Measurements from ENCODE around the gene OR10V1.

The OR10V1 gene

DNA sequence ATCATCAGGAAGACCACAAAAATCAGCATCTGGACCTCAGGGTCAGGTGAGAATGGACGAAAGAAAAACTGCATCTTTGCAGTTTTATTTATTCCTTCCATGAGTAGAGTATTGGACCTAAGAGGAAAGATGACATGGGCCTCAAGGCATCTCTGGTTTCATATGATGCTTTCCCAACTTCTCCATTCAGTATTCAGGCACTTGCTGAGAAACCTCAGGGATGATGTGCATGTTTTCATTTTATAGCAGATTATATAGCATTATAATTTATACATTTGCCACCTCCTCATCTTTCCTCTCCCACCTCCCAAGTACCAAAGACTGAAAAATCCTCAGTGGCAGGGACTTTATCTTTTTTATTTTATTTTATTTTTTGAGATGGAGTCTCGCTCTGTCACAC lies at the start of gene OR10V1:
Gene OR10V1, minus strand, starts transcription at position 101 of the 400 bp plus-strand sequence. Its CDS starts 0 bp downstream, at position 101.
- Histone ChIP-seq H3K36me3 (ENCODE audit: insufficient read depth, low read length) (no peaks in the 10 kb centered on the region), H3K4me1 (ENCODE audit: insufficient read depth, low read length) (no peaks in the 10 kb centered on the region), H3K9me3 (ENCODE audit: control insufficient read depth, insufficient read depth, low read length) (no peaks in the 10 kb centered on the region), H3K9ac (ENCODE audit: low read depth, low read length) (no peak within 1 kb of the TSS)

DNA sequence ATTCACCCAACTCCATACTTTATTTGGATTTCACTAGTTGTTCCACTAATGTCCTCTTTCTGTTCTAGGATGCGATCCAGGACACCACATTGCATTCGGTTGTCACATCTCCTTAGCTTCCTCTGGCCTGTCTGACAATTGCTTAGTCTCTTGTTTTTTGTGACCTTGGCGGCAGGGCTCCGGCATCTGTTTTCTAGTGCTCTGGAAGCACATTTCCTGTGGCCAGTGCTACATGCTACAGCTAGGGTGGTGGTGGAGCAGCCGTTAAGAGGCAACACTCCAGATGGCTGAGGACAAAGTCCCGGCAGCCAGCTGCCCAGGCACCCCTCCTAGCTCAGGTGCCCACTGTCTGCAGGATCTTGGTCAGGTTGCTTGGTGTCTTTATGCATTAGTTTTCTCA lies 48.3 kb upstream of the OR10V1 start:
- Histone ChIP-seq H3K9me3 (ENCODE audit: control insufficient read depth, insufficient read depth, low read length) (no peaks in the 10 kb centered on the region), H3K4me1 (ENCODE audit: insufficient read depth, low read length) (peaks cover 6% of the 10 kb centered on the region), H3K9ac (ENCODE audit: low read depth, low read length) (no peak overlapping the region), H3K36me3 (ENCODE audit: insufficient read depth, low read length) (peaks cover 6% of the 10 kb centered on the region; the same call in 1 of the 2 replicates)

DNA sequence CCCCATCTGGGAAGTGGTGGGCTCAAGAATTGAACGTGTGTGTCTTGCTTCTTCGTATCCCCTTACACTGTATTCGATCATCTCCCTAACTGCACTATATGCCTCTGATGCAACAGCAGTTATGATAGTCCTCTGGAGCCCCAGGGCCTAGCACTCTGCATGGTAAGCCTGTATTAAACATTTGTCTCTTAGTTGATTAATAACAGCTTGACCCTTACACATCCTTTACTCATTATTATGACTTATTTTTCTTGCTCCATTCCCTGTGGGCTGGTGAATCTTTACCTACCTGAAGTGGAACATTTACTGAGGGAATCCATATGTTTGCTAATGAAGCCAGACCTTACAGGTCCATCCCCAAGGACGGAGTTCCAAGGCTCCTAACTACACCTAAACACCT lies 47.1 kb upstream of the OR10V1 start:
- peaks cover 6% of the 10 kb centered on the region; the same call in 1 of the 2 replicates for H3K36me3 ChIP-seq (ENCODE audit: insufficient read depth, low read length)
- no peaks in the 10 kb centered on the region for H3K9me3 ChIP-seq (ENCODE audit: control insufficient read depth, insufficient read depth, low read length)

GRCh38 chr11:59759900-59760299 lies 46.3 kb upstream of the OR10V1 start:
- peaks cover 7% of the 10 kb centered on the region for H3K4me1 ChIP-seq (ENCODE audit: insufficient read depth, low read length)
- no peaks in the 10 kb centered on the region for H3K9me3 ChIP-seq (ENCODE audit: control insufficient read depth, insufficient read depth, low read length)
- peaks cover 6% of the 10 kb centered on the region; the same call in 1 of the 2 replicates for H3K36me3 ChIP-seq (ENCODE audit: insufficient read depth, low read length)
- H3K9ac ChIP-seq (ENCODE audit: low read depth, low read length) = no peak overlapping the region

More for the DNA sequence above, 47.1 kb upstream of the OR10V1 start:
- peaks cover 7% of the 10 kb centered on the region for H3K4me1 ChIP-seq (ENCODE audit: insufficient read depth, low read length)
- H3K9ac ChIP-seq (ENCODE audit: low read depth, low read length) = no peak overlapping the region

DNA sequence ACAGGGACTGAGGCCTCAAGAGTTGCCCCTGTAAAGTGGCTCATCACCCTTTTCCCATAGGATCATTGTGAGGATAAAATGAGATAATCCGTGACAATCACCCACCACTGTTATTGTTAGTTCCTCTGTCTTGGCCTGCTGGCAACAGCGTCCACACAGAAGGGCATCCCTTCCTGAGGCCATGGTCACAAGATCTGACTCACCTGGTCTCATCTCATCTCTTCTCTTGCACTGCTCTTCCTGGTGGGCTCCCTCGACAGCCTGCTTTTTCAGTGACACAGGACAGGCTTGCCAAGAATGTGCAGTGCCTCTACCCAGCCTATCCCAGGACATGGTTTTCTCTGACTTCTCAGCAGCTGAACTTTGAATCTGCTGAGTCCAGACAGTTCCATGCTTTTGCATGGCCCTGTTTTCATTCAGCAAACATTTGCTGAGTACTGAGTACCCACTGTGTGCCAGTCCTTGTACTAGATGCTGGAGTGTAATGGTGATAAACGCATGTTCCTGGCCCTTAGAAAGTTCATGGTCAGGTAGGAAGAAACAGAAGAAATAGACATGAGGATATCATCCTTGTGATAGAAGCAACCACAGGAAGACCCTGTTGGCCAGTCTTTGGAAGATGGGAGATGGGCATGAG lies 44.9 kb upstream of the OR10V1 start:
- no peaks in the 10 kb centered on the region for H3K9me3 ChIP-seq (ENCODE audit: control insufficient read depth, insufficient read depth, low read length)
- H3K36me3 ChIP-seq (ENCODE audit: insufficient read depth, low read length) = peaks cover 6% of the 10 kb centered on the region; the same call in 1 of the 2 replicates
- H3K9ac ChIP-seq (ENCODE audit: low read depth, low read length) = no peak overlapping the region
- peaks cover 7% of the 10 kb centered on the region for H3K4me1 ChIP-seq (ENCODE audit: insufficient read depth, low read length)

GRCh38 chr11:59756845-59757244 lies 43.2 kb upstream of the OR10V1 start:
- Histone ChIP-seq H3K9ac (ENCODE audit: low read depth, low read length) (peak overlapping the region; percentile 97; the same call in 1 of the 2 replicates), H3K4me1 (ENCODE audit: insufficient read depth, low read length) (peaks cover 7% of the 10 kb centered on the region), H3K9me3 (ENCODE audit: control insufficient read depth, insufficient read depth, low read length) (no peaks in the 10 kb centered on the region), H3K36me3 (ENCODE audit: insufficient read depth, low read length) (peaks cover 6% of the 10 kb centered on the region; the same call in 1 of the 2 replicates)

- H3K9ac ChIP-seq (ENCODE audit: low read depth, low read length) = peak overlapping the region; percentile 97; the same call in 1 of the 2 replicates
- H3K9me3 ChIP-seq (ENCODE audit: control insufficient read depth, insufficient read depth, low read length) = no peaks in the 10 kb centered on the region
Observed at GRCh38 chr11:59756558-59756840, 42.9 kb upstream of the OR10V1 start.

DNA sequence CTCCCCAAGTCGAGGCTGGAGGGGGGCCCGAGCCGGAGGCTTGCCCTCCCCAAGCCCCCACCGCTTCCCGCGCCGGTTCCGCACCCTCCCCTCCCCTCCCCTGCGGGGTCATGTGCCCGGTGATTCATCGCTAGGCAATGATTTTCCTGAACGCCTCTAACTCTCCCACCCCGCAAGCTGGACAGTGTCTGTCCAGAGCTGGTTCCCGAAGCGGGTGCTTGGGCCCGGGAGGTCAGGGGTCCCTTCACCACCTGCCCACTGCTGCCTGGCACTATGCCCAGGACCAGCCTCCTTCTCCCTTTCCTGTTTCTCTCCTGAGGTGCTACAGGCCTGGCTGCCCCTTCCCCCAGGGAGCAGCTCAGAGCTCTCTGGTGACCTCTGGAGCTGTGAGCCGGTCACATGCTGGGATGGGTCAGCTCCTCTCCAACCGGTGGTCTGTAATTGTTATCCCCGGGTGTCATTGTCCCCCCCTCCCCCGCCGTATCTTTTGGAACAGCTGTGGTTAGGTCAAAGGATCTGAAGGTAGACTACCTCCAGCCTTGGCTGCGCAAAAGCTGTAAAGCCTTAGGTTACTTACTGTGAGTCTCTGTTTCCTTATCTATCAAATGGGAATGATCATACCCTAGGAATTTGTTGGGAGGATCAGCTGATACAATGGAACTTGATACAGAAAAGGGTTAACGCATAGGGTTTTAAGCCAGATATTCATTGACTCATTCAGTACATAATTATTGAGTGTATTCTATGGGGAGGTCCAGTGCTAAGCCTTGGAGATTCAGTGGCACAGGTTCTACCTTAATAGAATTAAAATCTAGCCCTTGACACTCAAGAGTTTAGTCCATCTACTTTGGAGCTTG lies 42.3 kb upstream of the OR10V1 start:
- peaks cover 7% of the 10 kb centered on the region for H3K4me1 ChIP-seq (ENCODE audit: insufficient read depth, low read length)
- peaks cover 6% of the 10 kb centered on the region; the same call in 1 of the 2 replicates for H3K36me3 ChIP-seq (ENCODE audit: insufficient read depth, low read length)
- peak overlapping the region; percentile 97 for H3K9ac ChIP-seq (ENCODE audit: low read depth, low read length)
- no peaks in the 10 kb centered on the region for H3K9me3 ChIP-seq (ENCODE audit: control insufficient read depth, insufficient read depth, low read length)

More at GRCh38 chr11:59756558-59756840, 42.9 kb upstream of the OR10V1 start:
- H3K4me1 ChIP-seq (ENCODE audit: insufficient read depth, low read length) = peaks cover 7% of the 10 kb centered on the region
- H3K36me3 ChIP-seq (ENCODE audit: insufficient read depth, low read length) = peaks cover 6% of the 10 kb centered on the region; the same call in 1 of the 2 replicates

- H3K36me3 ChIP-seq (ENCODE audit: insufficient read depth, low read length) = peaks cover 6% of the 10 kb centered on the region; the same call in 1 of the 2 replicates
- peak within 1 kb of the TSS; percentile 97 for H3K9ac ChIP-seq (ENCODE audit: low read depth, low read length)
- H3K9me3 ChIP-seq (ENCODE audit: control insufficient read depth, insufficient read depth, low read length) = no peaks in the 10 kb centered on the region
- H3K4me1 ChIP-seq (ENCODE audit: insufficient read depth, low read length) = peaks cover 7% of the 10 kb centered on the region
Observed at GRCh38 chr11:59754859-59755700, 41.4 kb upstream of the OR10V1 start, which contains the start of gene STX3. Gene STX3, plus strand, starts transcription at chr11:59755376. Its CDS starts 230 bp downstream, at chr11:59755606.

DNA sequence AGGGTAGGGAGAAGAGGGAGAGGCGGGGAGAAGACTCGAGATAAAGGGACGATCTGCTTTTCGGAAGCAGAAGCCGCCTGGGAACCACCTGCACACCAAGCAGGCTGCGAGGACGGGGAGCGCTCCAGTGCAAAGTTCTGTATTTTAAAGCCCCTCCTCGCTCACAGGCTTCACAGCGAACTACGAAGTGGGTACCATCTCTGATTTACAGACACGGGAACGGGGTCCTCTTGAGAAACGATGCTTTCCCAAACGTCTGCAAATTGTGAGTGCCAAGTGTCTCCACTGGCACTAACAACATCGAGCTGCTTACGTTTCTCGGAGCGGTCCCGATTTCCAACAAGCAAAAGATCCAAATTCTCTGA lies 40.8 kb upstream of the OR10V1 start:
- Histone ChIP-seq H3K9ac (ENCODE audit: low read depth, low read length) (peak overlapping the region; percentile 97), H3K4me1 (ENCODE audit: insufficient read depth, low read length) (peaks cover 7% of the 10 kb centered on the region), H3K9me3 (ENCODE audit: control insufficient read depth, insufficient read depth, low read length) (no peaks in the 10 kb centered on the region), H3K36me3 (ENCODE audit: insufficient read depth, low read length) (peaks cover 6% of the 10 kb centered on the region; the same call in 1 of the 2 replicates)

DNA sequence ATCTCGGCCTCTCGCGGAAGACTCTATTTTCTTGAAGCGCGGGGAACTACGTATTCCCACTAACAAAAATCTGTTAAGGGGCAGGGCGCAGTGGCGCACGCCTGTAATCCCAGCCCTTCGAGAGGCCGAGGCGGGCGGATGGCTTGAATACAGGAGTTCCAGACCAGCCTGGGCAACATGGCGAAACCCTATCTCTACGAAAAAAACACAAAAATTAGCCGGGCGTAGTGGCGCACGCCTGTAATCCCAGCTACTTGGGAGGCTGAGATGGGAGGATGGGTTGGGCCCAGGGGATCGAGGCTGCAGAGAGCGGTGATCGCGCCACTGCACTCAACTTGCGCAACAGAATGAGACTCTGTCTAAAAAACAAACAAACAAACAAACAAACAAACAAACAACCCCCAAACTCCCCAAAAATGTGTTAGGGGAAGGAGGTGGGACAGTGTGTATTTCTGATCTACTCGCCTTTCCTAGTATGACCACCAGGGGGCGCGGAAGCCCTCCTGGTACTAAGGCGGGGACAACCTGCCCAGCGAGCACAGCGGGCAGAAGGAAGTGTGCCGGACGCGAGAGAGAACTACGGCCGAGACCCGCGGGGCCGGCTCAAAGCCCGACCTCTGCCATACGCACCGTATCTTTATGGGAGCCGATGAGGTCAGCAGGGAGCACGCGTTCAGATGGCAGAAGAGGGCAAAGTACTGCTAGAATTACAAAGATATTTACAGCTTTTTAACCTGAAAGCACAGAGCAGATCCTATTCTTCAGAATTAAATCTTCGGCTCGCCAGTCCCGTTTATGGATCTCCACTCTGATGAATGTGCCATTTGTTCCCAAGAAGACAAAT lies 40.2 kb upstream of the OR10V1 start:
- Histone ChIP-seq H3K9me3 (ENCODE audit: control insufficient read depth, insufficient read depth, low read length) (no peaks in the 10 kb centered on the region), H3K9ac (ENCODE audit: low read depth, low read length) (peak overlapping the region; percentile 97), H3K4me1 (ENCODE audit: insufficient read depth, low read length) (peaks cover 7% of the 10 kb centered on the region), H3K36me3 (ENCODE audit: insufficient read depth, low read length) (peaks cover 6% of the 10 kb centered on the region; the same call in 1 of the 2 replicates)

- H3K36me3 ChIP-seq (ENCODE audit: insufficient read depth, low read length) = no peaks in the 10 kb centered on the region
- H3K4me1 ChIP-seq (ENCODE audit: insufficient read depth, low read length) = no peaks in the 10 kb centered on the region
- no peaks in the 10 kb centered on the region for H3K9me3 ChIP-seq (ENCODE audit: control insufficient read depth, insufficient read depth, low read length)
- H3K9ac ChIP-seq (ENCODE audit: low read depth, low read length) = no peak overlapping the region
Observed at GRCh38 chr11:59746111-59746510, 32.5 kb upstream of the OR10V1 start.

DNA sequence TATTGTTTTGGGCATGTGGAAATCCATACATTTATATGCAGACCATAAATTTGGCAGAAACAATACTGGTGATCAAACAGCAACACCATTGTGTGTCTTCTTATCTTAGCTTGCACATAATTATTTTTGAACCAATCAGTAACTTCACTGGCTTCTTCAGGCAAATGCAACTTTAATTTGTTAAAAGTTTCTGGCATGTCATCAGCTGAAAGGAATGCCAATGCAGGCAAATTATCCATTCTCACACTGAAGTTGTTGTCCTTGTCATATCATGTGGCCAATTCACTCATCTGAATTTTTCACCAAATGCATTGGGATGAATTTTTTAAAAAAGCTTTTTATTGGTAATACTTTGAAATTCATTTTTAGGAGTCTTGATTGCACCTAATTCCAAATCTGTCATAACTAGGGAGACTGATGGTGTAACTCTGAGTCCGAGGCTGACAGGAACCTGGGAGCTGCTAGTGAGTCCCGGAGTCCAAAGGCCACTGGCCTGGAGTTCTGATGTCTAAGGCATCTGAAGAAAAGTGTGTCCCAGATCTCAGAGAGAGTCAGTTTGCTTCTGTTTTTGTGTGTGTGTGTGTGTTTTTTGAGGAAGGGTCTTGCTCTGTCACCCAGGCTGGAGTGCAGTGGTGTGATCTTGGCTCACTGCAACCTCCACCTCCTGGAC lies 17.4 kb upstream of the OR10V1 start:
- Histone ChIP-seq H3K9ac (ENCODE audit: low read depth, low read length) (no peak overlapping the region), H3K9me3 (ENCODE audit: control insufficient read depth, insufficient read depth, low read length) (no peaks in the 10 kb centered on the region), H3K4me1 (ENCODE audit: insufficient read depth, low read length) (no peaks in the 10 kb centered on the region), H3K36me3 (ENCODE audit: insufficient read depth, low read length) (no peaks in the 10 kb centered on the region)
